ENCODE measurements around the gene GFRA4. TPM values are rescaled to one million over a fixed set of nuclear protein-coding genes. Genes with fewer than 3 reads are reported as not detected.

Gene GFRA4
- total RNA-seq, 1 experiment from 2014 or later: not detected

- ChIA-PET POLR2A (ENCODE audit: low non-redundant PET) (no interaction called here), CTCF (no interaction called here)
- H3K27ac ChIP-seq (ENCODE audit: low read depth, low read length, poor library complexity, severe bottlenecking): no peak overlapping the region
- BruUV-seq (replicated peaks): no TSS peak
- no peak overlapping the region for H3K4me3 ChIP-seq (ENCODE audit: low read depth, low read length, poor library complexity, severe bottlenecking)
- H3K27me3 ChIP-seq (replicated peaks; ENCODE audit: insufficient read depth, low read depth, low read length, poor library complexity): no peaks in the 10 kb centered on the region
- intact Hi-C loops (cut with micrococcal nuclease; ENCODE audit: unreplicated experiment): no loop called here
- no peaks in the 10 kb centered on the region for H3K9me3 ChIP-seq (ENCODE audit: low read depth, low read length, poor library complexity, severe bottlenecking)
- no peaks in the 10 kb centered on the region for H3K4me1 ChIP-seq (ENCODE audit: insufficient read depth, low read length, poor library complexity, severe bottlenecking)
- TF ChIP-seq EZH2 (IDR thresholded peaks at IDR 0.05; ENCODE audit: borderline replicate concordance, low read depth, low read length, poor library complexity, severe bottlenecking): no peak
- TF ChIP-seq CTCF (conservative IDR thresholded peaks at IDR 0.05; ENCODE audit: low read depth, low read length): no peak
- H3K36me3 ChIP-seq (ENCODE audit: insufficient read depth, low read length, poor library complexity, severe bottlenecking): no peaks in the 10 kb centered on the region
- no peak for DNase-seq (ENCODE audit: low spot score)
These were observed 43.7 kb upstream of the GFRA4 start for GRCh38 chr20:3706774-3707507.

GRCh38 chr20:3705970-3706739, 43.0 kb upstream of the GFRA4 start:
- Histone ChIP-seq H3K27ac (ENCODE audit: low read depth, low read length, poor library complexity, severe bottlenecking) (no peak overlapping the region), H3K4me3 (ENCODE audit: low read depth, low read length, poor library complexity, severe bottlenecking) (no peak overlapping the region), H3K36me3 (ENCODE audit: insufficient read depth, low read length, poor library complexity, severe bottlenecking) (no peaks in the 10 kb centered on the region), H3K9me3 (ENCODE audit: low read depth, low read length, poor library complexity, severe bottlenecking) (no peaks in the 10 kb centered on the region), H3K27me3 (replicated peaks; ENCODE audit: insufficient read depth, low read depth, low read length, poor library complexity) (no peaks in the 10 kb centered on the region), H3K4me1 (ENCODE audit: insufficient read depth, low read length, poor library complexity, severe bottlenecking) (no peaks in the 10 kb centered on the region)
- DNase-seq (ENCODE audit: low spot score): no peak
- CTCF ChIA-PET: no interaction called here
- no TSS peak for BruUV-seq (replicated peaks)
- intact Hi-C loops (cut with micrococcal nuclease; ENCODE audit: unreplicated experiment): no loop called here
- POLR2A ChIA-PET (ENCODE audit: low non-redundant PET): no interaction called here
- TF ChIP-seq EZH2 (IDR thresholded peaks at IDR 0.05; ENCODE audit: borderline replicate concordance, low read depth, low read length, poor library complexity, severe bottlenecking): no peak
- TF ChIP-seq CTCF (conservative IDR thresholded peaks at IDR 0.05; ENCODE audit: low read depth, low read length): no peak

GRCh38 chr20:3705491-3705969, 42.3 kb upstream of the GFRA4 start:
- no peaks in the 10 kb centered on the region for H3K4me1 ChIP-seq (ENCODE audit: insufficient read depth, low read length, poor library complexity, severe bottlenecking)
- no peak overlapping the region for H3K27ac ChIP-seq (ENCODE audit: low read depth, low read length, poor library complexity, severe bottlenecking)
- POLR2A ChIA-PET (ENCODE audit: low non-redundant PET): no interaction called here
- no peak for DNase-seq (ENCODE audit: low spot score)
- H3K9me3 ChIP-seq (ENCODE audit: low read depth, low read length, poor library complexity, severe bottlenecking): no peaks in the 10 kb centered on the region
- no peak overlapping the region for H3K4me3 ChIP-seq (ENCODE audit: low read depth, low read length, poor library complexity, severe bottlenecking)
- no TSS peak for BruUV-seq (replicated peaks)
- no peaks in the 10 kb centered on the region for H3K27me3 ChIP-seq (replicated peaks; ENCODE audit: insufficient read depth, low read depth, low read length, poor library complexity)
- no peaks in the 10 kb centered on the region for H3K36me3 ChIP-seq (ENCODE audit: insufficient read depth, low read length, poor library complexity, severe bottlenecking)
- intact Hi-C loops (cut with micrococcal nuclease; ENCODE audit: unreplicated experiment): no loop called here
- CTCF ChIA-PET: interaction anchor here (1.0 kb wide), 1 partner anchor 652 kb away, joined by 4 read pairs; no protein-coding TSS in a partner anchor
- no peak for TF ChIP-seq EZH2 (IDR thresholded peaks at IDR 0.05; ENCODE audit: borderline replicate concordance, low read depth, low read length, poor library complexity, severe bottlenecking)
- no peak for TF ChIP-seq CTCF (conservative IDR thresholded peaks at IDR 0.05; ENCODE audit: low read depth, low read length)

Data from A673 (cell line).